Astrocyte (in vitro differentiated cells and primary cell): Measurements from ENCODE around the gene PTPRK. TPM values are rescaled to one million over a fixed set of nuclear protein-coding genes. Genes with fewer than 3 reads are reported as not detected.

Source experiments
- DNase-seq: peaks from one replicate; pipeline ENCODE4 v3.0.0-alpha.2; 2010; ENCODE audit warnings: low read depth
- FAIRE-seq: peaks from 2 replicates; lab custom pipeline; 2011; peaks lifted over from hg19 to GRCh38; lab: Jason Lieb, UNC
- H2AFZ ChIP-seq: 2 replicates; pipeline ENCODE4 v1.6.0; 2012; ENCODE audit warnings: low read depth, low read length, inconsistent platforms
- H3K27ac ChIP-seq: 2 replicates; pipeline ENCODE4 v1.5.1; 2011; ENCODE audit warnings: low read depth, low read length, inconsistent platforms
- H3K27me3 ChIP-seq: 2 replicates; pipeline ENCODE4 v1.6.0; 2011; ENCODE audit warnings: low read length, inconsistent platforms; ENCODE audit not compliant: insufficient read depth
- H3K36me3 ChIP-seq: 2 replicates; pipeline ENCODE4 v1.5.1; 2011; ENCODE audit warnings: low read length, inconsistent platforms; ENCODE audit not compliant: insufficient read depth
- H3K4me1 ChIP-seq: 2 replicates; pipeline ENCODE4 v1.5.1; 2011; ENCODE audit warnings: low read length, inconsistent platforms; ENCODE audit not compliant: insufficient read depth
- H3K4me2 ChIP-seq: 2 replicates; pipeline ENCODE4 v1.6.0; 2012; ENCODE audit warnings: low read length, inconsistent platforms
- H3K4me3 ChIP-seq: 2 replicates; pipeline ENCODE4 v1.5.1; 2011; ENCODE audit warnings: low read depth, mild to moderate bottlenecking, low read length, inconsistent platforms; ENCODE audit not compliant: insufficient read depth
- H3K79me2 ChIP-seq: 2 replicates; pipeline ENCODE4 v1.6.0; 2012; ENCODE audit warnings: mild to moderate bottlenecking, low read length, inconsistent platforms; ENCODE audit not compliant: insufficient read depth
- H3K9ac ChIP-seq: 2 replicates; pipeline ENCODE4 v1.6.0; 2012; ENCODE audit warnings: mild to moderate bottlenecking, low read length, inconsistent platforms
- H3K9me3 ChIP-seq: 2 replicates; pipeline ENCODE4 v1.5.1; 2012; ENCODE audit warnings: low read depth, mild to moderate bottlenecking, low read length, inconsistent platforms; ENCODE audit not compliant: insufficient read depth
- H4K20me1 ChIP-seq: 2 replicates; pipeline ENCODE4 v1.6.0; 2012; ENCODE audit warnings: low read length, inconsistent platforms; ENCODE audit not compliant: insufficient read depth
- H3K27ac Mint-ChIP-seq: one replicate; pipeline ENCODE4 v1.8.0; 2021; ENCODE audit warnings: mild to moderate bottlenecking, mixed read lengths; ENCODE audit not compliant: unreplicated experiment
- H3K27me3 Mint-ChIP-seq: one replicate; pipeline ENCODE4 v1.8.0; 2021; ENCODE audit warnings: low read depth, mixed read lengths; ENCODE audit not compliant: unreplicated experiment
- H3K36me3 Mint-ChIP-seq: one replicate; pipeline ENCODE4 v1.8.0; 2021; ENCODE audit warnings: low read depth, mixed read lengths; ENCODE audit not compliant: unreplicated experiment
- H3K4me1 Mint-ChIP-seq: one replicate; pipeline ENCODE4 v1.8.0; 2021; ENCODE audit warnings: low read depth, mixed read lengths; ENCODE audit not compliant: unreplicated experiment
- H3K4me3 Mint-ChIP-seq: one replicate; pipeline ENCODE4 v1.8.0; 2021; ENCODE audit warnings: mild to moderate bottlenecking, moderate library complexity, mixed read lengths; ENCODE audit not compliant: unreplicated experiment
- H3K9me3 Mint-ChIP-seq: one replicate; pipeline ENCODE4 v1.8.0; 2021; ENCODE audit warnings: mild to moderate bottlenecking, mixed read lengths; ENCODE audit not compliant: unreplicated experiment
- CTCF ChIP-seq: IDR thresholded peaks from 2 replicates; pipeline ENCODE4 v1.5.1; 2011; ENCODE audit warnings: low read depth, mild to moderate bottlenecking, inconsistent platforms, low read length, moderate library complexity; ENCODE audit not compliant: insufficient read depth
- EZH2 ChIP-seq: IDR thresholded peaks from 2 replicates; pipeline ENCODE4 v1.6.1; 2012; ENCODE audit warnings: mild to moderate bottlenecking, low read length, inconsistent platforms; ENCODE audit not compliant: insufficient read depth
- total RNA-seq: library from RNA; stranded (reverse); gene quantifications from 2 replicates; pipeline ENCODE4 v1.2.1, GENCODE V29; 2021

The PTPRK gene
- total RNA-seq, 1 donor from 2014 or later, result 159 TPM

DNA sequence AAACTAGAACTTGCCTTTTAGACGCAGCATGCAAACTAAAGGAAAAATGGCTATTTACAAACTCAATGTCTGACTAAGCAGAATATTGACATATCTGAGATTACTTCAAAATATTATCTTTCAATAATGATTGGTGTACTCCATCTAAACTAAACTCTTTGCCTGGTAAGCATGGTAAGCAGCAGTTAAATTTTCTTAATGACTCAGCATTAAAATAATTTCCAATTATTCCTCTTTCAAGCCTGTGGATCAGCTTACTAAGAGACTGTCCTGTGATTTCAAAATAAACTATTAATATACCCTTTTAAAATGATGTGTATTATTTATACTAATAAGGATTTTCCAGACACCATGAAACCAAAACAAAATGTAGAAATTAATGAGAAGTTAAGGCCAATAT is 392.7 kb downstream of the PTPRK start:
- Mint-ChIP-seq H3K27ac (no peak overlapping the region), H3K4me1 (peaks cover 26% of the 10 kb centered on the region), H3K4me3 (no peak overlapping the region), H3K36me3 (no peaks in the 10 kb centered on the region), H3K27me3 (no peaks in the 10 kb centered on the region), H3K9me3 (no peaks in the 10 kb centered on the region)
- FAIRE-seq (no peak), DNase-seq (no peak)
- no peak for TF ChIP-seq EZH2
- no peak for TF ChIP-seq CTCF
- Histone ChIP-seq H3K4me1 (peaks cover 7% of the 10 kb centered on the region), H3K4me3 (no peak overlapping the region), H3K27ac (no peak overlapping the region), H3K36me3 (no peaks in the 10 kb centered on the region), H3K79me2 (no peaks in the 10 kb centered on the region), H4K20me1 (peaks cover 12% of the 10 kb centered on the region), H2AFZ (no peak overlapping the region), H3K9ac (no peak overlapping the region), H3K27me3 (no peaks in the 10 kb centered on the region), H3K9me3 (no peaks in the 10 kb centered on the region), H3K4me2 (no peak overlapping the region)

- H3K79me2 ChIP-seq, result no peaks in the 10 kb centered on the region
- peaks cover 16% of the 10 kb centered on the region for H3K4me1 Mint-ChIP-seq
- FAIRE-seq (peak; percentile 55), DNase-seq (peak; percentile 28)
- H3K36me3 Mint-ChIP-seq, result no peaks in the 10 kb centered on the region
- no peaks in the 10 kb centered on the region for H3K36me3 ChIP-seq
- peaks cover 4% of the 10 kb centered on the region for H4K20me1 ChIP-seq
- H2AFZ ChIP-seq, result no peak overlapping the region
- no peak overlapping the region for H3K4me3 Mint-ChIP-seq
- H3K4me3 ChIP-seq, result no peak overlapping the region
- peak overlapping the region; percentile 58 for H3K27ac Mint-ChIP-seq
- TF ChIP-seq EZH2 (no peak), CTCF (no peak)
- H3K27me3 Mint-ChIP-seq, result no peaks in the 10 kb centered on the region
- H3K9me3 ChIP-seq, result no peaks in the 10 kb centered on the region
- H3K4me1 ChIP-seq, result no peaks in the 10 kb centered on the region
- no peak overlapping the region for H3K4me2 ChIP-seq
- H3K9ac ChIP-seq, result no peak overlapping the region
- no peaks in the 10 kb centered on the region for H3K27me3 ChIP-seq
- H3K9me3 Mint-ChIP-seq, result no peaks in the 10 kb centered on the region
- no peak overlapping the region for H3K27ac ChIP-seq
Measured at GRCh38 chr6:128124713-128125112, 395.7 kb downstream of the PTPRK start.

GRCh38 chr6:128121610-128122009 is 398.8 kb downstream of the PTPRK start:
- no peaks in the 10 kb centered on the region for H3K27me3 Mint-ChIP-seq
- H3K9ac ChIP-seq, result no peak overlapping the region
- no peak overlapping the region for H3K4me3 ChIP-seq
- no peak overlapping the region for H3K4me2 ChIP-seq
- DNase-seq (no peak), FAIRE-seq (no peak)
- H4K20me1 ChIP-seq, result peaks cover 9% of the 10 kb centered on the region
- no peaks in the 10 kb centered on the region for H3K36me3 Mint-ChIP-seq
- H3K27ac ChIP-seq, result no peak overlapping the region
- no peak overlapping the region for H3K4me3 Mint-ChIP-seq
- no peaks in the 10 kb centered on the region for H3K36me3 ChIP-seq
- peaks cover 9% of the 10 kb centered on the region for H3K4me1 ChIP-seq
- H2AFZ ChIP-seq, result no peak overlapping the region
- H3K9me3 Mint-ChIP-seq, result no peaks in the 10 kb centered on the region
- no peaks in the 10 kb centered on the region for H3K27me3 ChIP-seq
- TF ChIP-seq CTCF (no peak), EZH2 (no peak)
- H3K27ac Mint-ChIP-seq, result no peak overlapping the region
- no peaks in the 10 kb centered on the region for H3K79me2 ChIP-seq
- H3K9me3 ChIP-seq, result no peaks in the 10 kb centered on the region
- H3K4me1 Mint-ChIP-seq, result peaks cover 27% of the 10 kb centered on the region
